Left kidney (tissue), 2 donors: ENCODE results near the gene PTPRE. TPM values are rescaled to one million over a fixed set of nuclear protein-coding genes. Genes with fewer than 3 reads are reported as not detected.
"Not testable (repeated sequence)": the region's sequence is repeated elsewhere in the genome, so short reads cannot be mapped to it uniquely, and the experiment has no call there.

Experiments used
- DNase-seq: peaks from one replicate; pipeline ENCODE4 v3.0.0-alpha.2; 2013
- polyA plus RNA-seq: library from polyadenylated mRNA; unstranded; fragments of 120-200 nt; gene quantifications from one replicate; pipeline ENCODE4 v1.2.1, GENCODE V29; 2013; ENCODE audit not compliant: insufficient read length

Gene PTPRE
- polyA plus RNA-seq, 1 donor: 5.6 TPM

DNA sequence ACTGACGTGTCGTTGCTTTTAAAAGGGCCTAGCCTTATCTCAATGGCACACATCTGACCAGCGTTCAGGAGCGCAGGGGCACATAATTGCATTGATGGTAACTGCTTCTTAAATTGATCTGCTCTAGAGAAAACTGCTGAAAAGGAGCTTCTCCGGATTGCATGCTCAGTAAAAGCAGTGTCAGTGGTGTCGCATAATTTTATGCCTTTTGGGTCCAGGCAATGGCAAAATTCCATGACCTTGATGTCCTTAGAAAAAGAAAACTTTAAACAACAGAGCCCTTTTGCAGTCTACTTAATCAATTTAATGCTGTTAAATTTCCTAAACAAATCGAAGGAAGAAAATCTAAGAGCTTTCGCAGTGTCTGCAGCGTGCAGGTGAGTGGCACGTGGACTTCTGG is 75.7 kb downstream of the PTPRE start:
- no peak for DNase-seq

DNA sequence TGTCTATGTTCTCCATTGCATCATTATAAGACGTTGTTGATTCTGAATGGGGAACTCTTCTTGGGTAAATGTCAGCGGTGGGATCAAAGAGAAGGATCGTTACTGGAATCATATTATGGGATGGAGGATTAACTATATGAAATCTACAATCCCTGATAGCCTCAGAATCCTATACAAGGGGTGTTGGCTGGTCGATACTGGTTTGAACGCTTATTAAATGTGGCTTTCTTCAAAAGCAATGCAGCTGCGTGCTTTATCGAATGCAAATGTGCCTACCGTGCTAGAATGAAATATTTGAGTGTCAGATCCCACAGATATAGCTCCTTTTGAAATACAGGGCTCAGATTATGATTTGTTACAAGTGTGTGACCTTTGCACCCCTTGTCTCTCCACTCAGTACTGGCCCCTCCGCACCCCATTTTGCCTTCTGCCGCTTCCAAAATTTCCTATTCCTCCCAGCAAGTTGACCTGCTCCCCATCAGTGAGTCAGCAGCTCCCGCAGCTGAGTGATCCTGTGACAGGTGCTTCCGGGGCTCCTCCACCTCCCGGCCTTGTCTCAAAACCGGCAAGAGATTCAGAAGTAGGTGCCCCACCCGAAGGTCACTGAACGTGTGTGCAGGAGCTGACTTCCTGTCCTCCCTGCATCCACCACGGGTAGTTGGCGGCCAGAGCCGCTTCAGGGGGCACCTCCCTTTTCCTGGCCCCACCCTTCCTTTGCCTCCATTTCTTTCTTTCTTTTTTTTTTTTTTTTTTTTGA is 76.6 kb downstream of the PTPRE start:
- DNase-seq: no peak

DNA sequence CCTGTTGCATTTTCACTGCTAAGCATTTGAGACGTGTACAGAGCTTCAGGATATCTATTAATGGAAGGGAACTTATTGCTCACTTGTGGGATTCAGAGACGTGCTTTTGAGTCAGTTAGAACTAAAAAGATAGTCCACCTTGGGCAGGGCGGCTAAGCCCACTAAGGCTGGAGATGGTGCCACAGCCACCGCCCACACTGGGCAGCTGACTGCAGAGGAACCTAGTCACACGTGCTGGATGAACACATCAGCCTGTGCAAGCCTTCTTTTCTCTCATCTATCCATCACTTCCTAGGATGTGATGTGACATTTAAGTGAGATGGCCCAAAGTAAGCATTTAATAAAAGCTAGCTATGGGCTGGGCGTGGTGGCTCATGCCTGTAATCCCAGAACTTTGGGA is 78.0 kb downstream of the PTPRE start:
- no peak for DNase-seq

DNA sequence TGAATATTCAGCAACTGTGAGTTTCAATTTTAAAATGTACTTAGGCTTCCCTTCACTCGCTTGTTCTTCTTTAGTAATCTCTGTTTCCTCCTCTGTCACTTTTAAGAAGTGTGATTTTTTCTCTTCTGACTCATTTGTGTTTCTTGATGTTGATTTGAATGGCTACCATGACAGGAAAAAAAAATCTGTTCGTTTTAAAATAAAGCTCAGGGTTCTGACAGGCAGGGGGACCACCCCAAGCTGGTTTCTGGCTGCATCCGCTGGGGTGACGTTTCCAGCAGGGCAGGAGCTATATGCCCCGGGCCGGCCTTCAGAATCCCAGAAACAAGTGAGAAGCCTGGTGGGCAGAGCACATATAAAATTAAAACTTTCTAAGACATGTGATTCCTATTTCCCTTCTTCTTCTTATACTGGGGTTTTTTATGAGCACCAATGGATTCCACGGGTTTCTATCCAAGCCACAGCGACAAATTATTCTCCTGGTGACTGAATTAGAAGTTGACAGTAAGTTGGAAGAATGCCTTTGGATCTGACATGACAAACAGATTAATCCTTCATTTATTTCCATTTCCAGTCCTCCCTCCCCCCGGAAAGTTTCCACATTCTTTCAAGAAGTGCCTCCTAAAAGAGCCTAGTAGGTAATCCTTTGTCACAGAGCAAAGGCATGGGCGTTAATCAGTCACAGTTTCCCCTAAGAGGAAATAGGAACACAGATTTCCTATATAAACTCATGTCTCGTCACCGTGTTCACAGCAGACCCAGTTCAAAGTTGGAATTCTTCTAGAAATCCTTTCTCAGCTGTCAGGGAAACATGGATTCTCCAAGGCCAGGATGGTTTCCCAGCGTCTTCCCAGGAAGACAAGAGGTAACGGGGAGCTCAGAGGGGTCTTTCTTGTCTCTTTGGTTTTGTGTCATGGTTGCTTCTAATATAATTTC is 79.9 kb downstream of the PTPRE start:
- DNase-seq: no peak

DNA sequence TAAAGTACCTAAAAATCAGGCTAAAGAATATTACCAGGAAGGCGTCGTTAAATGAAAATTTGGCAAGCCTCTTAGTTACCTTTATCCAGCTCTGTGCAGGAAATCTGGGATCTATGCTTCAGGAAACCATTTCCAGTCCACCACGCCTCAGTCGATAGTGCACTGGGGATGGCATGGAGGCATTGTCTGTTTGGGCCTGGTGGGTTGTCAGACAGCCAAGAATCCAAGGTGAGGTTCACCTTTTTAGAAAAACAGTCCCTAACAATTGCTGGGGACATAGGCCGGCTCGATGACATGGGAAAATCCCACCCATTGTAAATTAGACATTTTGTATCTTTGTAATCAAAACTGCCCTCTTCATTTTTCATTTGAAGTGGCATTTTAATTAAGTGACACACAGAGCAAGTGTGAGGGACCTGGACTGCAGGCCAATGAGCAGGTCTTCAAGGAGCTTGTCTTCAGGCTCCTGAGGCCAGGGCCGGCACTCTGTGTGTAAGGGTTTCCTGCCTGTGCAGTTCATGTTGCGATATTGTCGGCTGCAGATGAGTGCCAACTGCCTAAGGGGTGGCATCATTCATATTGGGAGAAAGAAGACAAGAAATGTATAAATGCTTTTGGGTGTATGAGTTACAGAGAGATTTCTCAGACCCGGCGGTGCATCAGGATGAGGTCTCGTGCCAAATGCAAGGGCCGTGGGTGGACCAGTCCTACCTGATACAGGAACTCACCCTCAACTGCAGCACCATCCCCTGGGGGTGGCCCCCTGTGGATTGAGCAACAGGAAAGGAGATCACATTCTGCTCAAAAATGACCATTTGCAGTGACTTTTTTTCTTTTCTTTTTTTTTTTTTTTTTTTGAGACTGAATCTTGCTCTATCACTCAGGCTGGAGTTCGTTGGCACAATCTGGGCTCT is 80.8 kb downstream of the PTPRE start:
- DNase-seq: no peak

DNA sequence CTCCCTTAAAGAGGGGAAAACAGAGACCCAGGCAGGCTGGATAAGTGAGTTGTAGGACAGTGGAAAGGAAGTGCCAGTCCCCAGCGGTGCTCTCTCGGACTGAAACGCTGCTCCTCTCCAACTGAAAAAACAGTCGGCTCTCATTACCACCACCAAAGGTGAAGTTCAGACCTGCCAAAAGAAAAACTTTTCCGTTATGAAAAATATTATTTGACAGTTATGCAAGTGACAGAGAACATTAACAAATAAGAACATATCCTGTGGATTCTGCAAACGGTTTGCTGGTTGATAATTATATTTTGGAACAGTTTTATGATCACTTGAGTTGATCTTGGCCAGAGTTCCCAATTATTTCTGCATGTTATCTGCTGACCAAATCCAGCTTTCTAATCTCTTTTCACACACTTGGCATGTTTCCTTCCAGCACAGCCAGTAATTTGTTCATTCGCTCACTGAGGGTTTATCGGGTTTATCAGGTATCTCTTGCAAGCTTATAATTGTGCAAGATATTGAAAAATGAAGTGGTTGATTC is 82.6 kb downstream of the PTPRE start:
- no peak for DNase-seq

DNA sequence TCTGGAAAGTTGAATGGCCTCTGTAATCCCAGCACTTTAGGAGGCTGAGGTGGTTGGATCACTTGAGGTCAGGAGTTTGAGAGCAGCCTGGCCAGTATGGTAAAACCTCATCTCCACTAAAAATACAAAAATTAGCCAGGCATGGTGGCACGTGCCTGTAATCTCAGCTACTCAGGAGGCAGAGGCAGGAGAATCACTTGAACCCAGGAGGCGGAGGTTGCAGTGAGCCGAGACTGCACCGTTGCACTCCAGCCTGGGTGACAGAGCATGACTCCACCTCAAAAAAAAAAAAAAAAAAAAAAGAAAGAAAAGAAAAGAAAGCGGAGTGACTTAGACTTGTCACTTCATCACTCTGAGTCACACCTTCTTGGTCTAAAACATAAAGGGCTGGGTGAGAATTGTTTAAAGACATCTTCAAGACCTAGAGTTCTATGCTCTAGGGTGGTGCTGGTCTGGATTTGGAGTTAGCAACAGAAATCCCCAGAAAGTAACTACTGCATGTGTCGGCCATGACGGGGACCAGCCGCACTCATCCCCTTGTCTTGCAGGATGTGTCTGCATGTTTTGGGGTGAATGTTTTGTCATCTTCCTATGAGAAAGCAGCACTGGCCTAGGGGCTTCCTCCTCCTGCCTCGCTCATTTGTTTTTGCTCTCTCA is 83.4 kb downstream of the PTPRE start:
- DNase-seq: not testable (repeated sequence)

DNA sequence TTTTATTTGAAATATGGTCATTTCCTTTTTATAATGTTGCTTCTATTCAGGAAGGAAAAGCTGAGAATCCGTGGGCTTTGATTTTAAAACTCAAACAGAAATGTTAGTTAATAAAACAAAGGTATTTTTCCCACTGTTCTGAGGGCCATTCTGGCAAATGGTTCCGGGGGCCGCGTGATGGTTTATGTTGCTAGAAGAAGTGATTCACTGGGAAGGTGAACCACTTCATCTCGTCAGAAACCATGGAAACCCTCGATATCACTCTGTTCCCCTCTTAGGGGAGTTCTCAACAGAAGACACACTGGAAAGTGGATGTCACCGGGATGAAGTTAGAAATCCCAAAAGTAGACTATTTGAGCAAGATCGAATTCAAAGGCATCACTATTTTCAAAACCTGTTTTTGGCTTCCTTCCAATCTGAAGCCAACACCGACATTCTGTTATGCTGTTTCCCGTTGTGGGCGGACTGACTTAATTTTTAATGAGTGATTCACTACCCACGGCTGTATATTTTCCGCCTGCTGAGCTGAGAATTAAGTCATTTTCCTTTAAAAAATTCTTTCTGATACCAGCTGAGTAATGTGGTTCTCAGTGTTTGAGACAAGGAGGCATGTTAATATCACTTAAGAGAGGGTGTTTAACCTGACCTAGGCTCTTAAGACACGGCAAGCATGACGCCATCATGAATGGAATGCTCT is 84.1 kb downstream of the PTPRE start:
- DNase-seq: no peak

DNA sequence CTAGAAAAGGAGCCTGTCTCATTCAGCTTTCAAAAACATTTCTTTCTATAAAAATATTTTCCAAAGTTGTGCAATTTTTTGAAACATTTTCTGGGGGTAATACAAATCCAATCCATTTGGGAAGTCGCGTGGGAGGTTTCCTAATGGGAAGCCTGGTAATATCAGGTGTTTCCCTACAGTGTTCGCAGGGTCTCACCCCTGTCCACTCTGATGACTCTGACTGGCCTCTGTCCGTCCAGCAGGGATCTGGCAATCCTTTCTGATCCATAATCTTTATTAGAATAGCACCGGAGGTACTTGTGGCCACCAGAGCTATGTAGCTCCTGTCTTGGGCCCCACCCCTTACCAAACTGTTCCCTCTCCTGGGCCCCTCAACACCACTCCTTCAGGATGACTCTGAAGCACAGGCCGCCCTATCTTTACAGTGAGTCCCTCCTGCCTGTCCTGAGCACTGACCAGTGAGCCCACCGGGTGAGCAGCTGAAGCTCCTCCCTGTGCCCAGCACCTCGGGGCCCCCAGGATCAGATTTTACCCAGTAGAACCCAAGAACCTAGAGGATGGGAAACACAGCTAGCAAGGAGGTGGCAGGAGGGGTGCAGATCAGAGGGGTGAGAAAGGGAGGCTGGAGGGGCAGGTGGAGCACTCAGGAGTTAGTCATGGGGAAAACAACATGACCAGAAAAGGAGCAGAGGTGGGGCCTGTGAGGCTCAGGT is 84.8 kb downstream of the PTPRE start:
- DNase-seq: no peak

DNA sequence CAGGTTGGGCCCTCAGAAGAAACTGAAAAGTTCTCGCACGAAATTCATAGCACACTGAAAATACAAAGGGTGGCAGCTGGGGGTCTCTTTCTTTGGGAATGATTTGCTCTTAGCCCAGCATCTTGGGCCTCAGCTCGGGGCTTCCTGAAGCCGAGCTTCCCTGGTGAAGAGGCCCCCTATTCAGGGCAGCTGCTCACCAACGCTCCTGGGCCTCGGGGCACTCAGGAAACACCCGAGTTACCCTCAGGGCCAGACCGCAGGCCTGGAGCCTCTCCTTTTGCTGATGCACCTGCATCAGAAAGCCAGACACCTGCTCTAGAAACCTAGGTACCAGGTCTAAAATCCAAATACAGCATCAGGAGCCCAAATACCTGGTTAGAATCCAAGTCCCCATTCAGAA is 85.5 kb downstream of the PTPRE start:
- no peak for DNase-seq

DNA sequence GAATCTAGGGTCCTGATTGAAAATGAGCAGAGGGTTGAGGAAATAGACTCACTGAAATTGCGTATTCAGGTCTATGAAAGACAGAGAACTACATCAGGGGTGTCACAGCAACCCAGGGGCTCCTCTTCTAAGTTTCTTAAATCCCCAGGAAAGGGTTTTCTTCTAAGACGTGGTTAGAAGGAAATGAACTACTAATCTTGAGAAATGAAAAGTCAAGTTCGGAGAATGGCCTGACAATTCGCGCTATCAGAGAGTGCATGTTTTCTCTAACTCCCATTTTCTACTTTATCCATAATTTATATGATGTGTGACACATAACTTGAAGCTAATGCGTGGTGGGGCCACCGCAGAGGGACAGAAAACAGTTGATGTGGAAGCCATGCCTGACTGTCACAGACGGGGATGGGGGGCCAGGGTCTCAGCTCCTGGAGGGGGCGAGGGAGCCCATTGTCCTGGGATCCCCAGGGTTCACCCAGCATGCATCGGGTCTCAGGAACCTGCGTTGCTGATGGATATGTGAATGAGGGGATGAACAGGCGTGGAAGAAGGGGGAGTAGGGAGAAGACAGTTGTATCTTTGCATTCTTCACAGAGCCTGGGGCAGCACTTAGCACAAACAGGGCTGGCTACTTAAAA is 86.3 kb downstream of the PTPRE start:
- DNase-seq: no peak

DNA sequence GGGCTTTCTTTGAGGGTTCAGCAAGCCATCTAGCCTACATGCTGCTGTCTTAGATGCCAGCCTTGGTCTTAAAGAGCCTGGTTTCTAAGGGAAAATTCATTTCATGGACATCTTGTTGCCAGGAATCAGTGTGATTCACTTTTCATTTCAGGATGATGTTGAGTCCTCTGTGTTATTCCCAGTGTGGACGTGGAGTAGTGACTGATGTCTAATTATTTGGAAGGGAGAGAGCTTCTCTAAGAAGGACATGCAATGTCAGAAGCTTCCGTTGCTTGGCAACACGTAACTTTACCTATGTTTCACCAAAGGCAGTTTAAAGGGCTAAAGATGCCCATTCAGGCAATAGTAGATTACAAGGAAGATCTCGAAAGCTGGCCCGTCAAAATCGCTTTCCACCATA is 89.0 kb downstream of the PTPRE start:
- no peak for DNase-seq

DNA sequence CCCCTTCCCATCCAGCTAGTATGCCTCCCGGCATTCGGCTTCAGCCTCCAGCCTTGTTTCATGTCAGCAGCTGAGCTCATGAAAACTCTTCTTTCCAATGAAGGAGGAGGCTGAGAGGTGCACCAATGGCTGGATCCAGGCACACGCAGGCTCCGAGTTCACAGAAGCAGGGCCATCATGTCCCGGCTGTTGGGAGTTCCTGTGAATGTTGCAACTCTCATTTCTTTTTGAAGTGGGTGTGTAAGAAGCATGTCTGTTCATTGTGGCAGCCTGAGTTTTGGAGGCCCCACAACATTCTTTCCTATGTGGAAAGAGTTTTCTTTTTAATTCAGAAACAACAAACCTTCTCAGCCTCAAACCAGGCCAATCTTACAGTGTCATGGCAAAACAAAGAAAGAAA is 89.7 kb downstream of the PTPRE start:
- DNase-seq: no peak

DNA sequence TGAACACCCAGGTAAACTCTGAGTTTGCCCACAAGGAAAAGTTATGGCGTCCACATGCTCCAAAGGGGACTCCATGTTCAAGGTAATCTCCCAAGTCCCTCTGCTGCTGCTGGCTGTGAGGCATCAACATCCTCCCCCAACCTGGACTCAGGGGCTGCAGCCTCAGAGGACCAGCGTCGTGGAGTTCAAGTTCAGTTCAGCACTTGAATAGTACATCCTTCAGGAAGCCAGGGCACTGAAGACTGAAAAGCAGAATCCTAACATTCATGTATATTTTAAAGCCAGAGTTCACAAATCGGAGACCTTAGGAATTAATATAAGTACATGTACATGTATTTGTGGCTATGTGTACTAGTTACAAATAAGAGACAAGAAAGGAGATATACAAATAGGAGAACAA is 90.4 kb downstream of the PTPRE start:
- no peak for DNase-seq

DNA sequence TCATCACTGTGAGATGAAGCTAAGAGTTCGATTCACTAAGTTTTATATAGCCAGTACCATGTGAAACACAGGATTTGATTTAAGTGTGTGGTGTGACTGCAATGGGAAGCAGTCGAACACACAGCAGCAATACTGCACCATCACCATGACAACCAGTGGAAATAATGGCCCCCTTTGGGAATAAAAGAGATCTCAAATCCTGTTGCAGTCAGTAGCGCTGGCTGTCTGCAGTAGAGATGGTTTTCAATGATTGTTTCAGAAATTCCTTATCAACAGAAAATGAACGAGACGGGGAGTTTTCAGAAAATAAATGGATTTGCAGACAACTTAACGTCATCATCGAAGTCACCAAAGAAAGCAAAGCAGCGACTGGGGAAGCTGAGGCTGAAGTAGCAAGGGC is 91.0 kb downstream of the PTPRE start:
- DNase-seq: peak; percentile 61

DNA sequence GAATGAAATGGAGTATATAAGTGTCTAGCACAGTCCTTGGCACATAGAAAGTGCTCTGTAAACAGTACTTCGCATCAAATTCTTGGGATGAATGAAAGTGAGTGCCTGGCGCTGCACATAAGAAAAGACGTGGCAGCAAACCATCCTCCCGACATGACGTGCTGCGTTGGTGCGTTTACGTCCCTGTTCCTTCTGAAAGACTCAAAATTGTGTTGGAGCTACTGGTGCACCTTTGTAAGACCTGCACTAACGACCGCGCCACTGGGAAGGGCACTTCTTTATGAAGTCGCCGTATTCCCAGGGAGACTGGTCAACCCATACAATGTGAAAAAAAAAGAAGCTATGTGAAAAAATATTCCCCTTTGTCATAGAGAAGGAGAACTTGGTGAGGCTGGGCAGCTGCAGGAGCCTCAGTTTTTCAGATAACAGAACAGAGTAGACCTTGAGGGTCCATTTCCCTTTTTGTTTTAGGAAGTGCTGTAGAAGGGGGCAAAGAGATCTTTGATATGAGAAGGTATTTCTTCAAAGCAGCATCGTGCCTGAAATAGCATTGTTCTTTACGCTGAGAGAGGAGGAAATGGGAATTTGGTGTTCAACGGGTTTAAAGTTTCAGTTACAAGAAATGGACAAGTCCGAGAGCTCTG is 91.7 kb downstream of the PTPRE start:
- no peak for DNase-seq

DNA sequence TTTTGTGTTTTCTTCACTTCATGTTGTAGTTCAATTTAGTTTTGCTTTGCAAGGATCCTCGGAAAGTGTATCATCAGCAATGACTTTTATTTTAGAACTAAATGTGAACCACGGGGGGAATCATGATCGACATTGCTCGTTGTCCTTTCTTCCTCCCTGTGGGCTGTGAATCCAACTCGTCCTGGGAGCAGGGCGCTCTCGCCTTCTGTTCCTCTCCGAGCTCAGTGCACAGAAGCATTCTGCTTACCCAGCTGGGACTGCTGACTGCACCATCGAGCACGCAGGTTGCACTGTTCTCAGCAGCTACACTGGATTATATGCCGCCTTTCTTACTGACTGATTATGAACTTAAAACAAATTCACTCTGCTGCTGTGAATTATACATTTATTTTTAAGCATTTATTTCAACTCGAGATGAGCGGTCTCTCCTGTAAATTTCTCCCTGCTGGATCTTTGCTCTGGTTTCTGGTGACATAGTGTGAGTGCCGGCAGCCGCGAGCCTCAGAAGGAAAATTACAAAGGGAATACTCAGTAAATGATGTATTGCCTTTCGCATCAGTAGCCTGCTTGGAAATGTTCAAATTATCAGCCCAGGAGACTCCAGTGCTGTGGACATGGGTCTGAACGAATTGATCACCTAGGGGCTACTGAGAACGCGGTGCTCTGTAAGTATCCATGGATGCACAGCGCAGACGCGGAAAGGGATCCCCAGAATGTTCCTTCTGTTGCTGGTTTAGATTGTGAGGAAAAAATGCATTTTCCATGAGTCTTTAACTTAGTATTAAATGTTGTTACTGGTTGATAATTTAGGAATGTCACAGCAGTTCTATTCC is 92.6 kb downstream of the PTPRE start:
- no peak for DNase-seq
